ENCODE measurements around the gene ZNF710.
A peak's percentile ranks its signal among the peaks of the same experiment; 100 is the strongest.

The ZNF710 gene

DNA sequence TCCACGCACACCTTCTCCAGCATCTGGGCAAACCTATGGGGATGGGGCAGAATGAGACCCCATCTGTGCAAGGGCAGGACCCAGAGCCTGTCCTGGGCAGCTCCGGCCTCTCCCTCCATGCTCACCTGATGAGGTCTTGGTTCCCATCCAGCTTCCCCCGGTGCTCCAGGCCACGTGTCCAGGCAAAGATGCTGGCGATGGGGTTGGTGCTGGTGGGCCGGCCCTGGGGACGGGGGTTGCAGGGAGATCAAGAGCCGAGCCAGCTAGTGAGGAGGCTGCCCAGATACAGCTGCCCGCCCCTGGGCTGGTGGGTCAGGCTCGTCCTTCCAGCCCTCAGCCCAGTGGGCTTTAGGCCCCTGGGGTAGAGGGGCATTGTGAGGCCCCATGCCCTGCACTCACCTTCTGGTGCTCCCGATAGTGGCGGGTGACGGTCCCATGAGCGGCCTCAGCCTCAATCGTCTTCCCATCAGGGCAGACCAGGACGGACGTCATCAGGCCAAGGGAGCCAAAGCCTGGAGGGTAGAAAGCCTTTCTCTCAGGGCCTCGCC, 83.8 kb downstream of the ZNF710 start:
- Histone ChIP-seq H4K20me1 (ENCODE audit: control insufficient read depth, insufficient read depth, low read depth, low read length) (no peaks in the 10 kb centered on the region), H3K36me3 (ENCODE audit: control insufficient read depth, low read length) (peaks cover 85% of the 10 kb centered on the region), H3K79me2 (ENCODE audit: control insufficient read depth, low read length) (no peaks in the 10 kb centered on the region; the same call in none of the 2 replicates), H3K9me3 (ENCODE audit: control insufficient read depth, insufficient read depth, low read length) (no peaks in the 10 kb centered on the region), H3K4me1 (ENCODE audit: control insufficient read depth, low read length) (peaks cover 50% of the 10 kb centered on the region), H3K27ac (ENCODE audit: low read depth, low read length) (peak overlapping the region; percentile 95), H3K27me3 (ENCODE audit: control insufficient read depth, low read length) (no peaks in the 10 kb centered on the region), H3F3A (ENCODE audit: control insufficient read depth, insufficient read depth) (peaks cover 14% of the 10 kb centered on the region), H3K9me2 (replicated peaks; ENCODE audit: control insufficient read depth, low read length) (no peaks in the 10 kb centered on the region), H3K4me3 (ENCODE audit: low read length) (peak overlapping the region; percentile 60), H3K4me2 (ENCODE audit: low read length) (peak overlapping the region; percentile 90)
- TF ChIP-seq EZH2phosphoT487 (IDR thresholded peaks at IDR 0.05; ENCODE audit: borderline replicate concordance, low read length): no peak
- TF ChIP-seq, protein P1, sequence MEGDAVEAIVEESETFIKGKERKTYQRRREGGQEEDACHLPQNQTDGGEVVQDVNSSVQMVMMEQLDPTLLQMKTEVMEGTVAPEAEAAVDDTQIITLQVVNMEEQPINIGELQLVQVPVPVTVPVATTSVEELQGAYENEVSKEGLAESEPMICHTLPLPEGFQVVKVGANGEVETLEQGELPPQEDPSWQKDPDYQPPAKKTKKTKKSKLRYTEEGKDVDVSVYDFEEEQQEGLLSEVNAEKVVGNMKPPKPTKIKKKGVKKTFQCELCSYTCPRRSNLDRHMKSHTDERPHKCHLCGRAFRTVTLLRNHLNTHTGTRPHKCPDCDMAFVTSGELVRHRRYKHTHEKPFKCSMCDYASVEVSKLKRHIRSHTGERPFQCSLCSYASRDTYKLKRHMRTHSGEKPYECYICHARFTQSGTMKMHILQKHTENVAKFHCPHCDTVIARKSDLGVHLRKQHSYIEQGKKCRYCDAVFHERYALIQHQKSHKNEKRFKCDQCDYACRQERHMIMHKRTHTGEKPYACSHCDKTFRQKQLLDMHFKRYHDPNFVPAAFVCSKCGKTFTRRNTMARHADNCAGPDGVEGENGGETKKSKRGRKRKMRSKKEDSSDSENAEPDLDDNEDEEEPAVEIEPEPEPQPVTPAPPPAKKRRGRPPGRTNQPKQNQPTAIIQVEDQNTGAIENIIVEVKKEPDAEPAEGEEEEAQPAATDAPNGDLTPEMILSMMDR (IDR thresholded peaks at IDR 0.05; ENCODE audit: low read depth, low read length, poor library complexity, severe bottlenecking): no peak

DNA sequence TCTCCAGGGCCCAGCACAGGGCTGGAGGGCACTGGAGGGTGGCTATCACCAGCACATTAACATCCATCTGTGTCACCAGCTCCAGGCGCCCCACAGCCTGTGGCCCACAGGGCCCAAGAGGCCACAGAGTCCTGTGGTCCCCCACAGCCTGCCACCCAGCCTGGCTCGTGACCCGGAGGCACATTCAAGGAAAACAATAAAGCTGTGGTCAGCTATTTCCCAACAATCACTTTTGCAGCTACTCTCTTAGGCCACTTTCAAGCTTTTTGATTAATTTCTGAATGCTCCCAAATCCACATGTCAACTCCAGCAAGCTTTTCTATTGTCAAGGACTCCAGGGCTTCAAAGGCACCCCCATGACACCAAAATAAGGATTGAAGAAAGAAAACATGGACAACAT, 84.4 kb downstream of the ZNF710 start:
- Histone ChIP-seq H3K4me3 (ENCODE audit: low read length) (no peak overlapping the region), H4K20me1 (ENCODE audit: control insufficient read depth, insufficient read depth, low read depth, low read length) (no peaks in the 10 kb centered on the region), H3F3A (ENCODE audit: control insufficient read depth, insufficient read depth) (peaks cover 14% of the 10 kb centered on the region), H3K27ac (ENCODE audit: low read depth, low read length) (peak overlapping the region; percentile 95), H3K4me1 (ENCODE audit: control insufficient read depth, low read length) (peaks cover 50% of the 10 kb centered on the region), H3K9me2 (replicated peaks; ENCODE audit: control insufficient read depth, low read length) (no peaks in the 10 kb centered on the region), H3K79me2 (ENCODE audit: control insufficient read depth, low read length) (no peaks in the 10 kb centered on the region; the same call in none of the 2 replicates), H3K36me3 (ENCODE audit: control insufficient read depth, low read length) (peaks cover 85% of the 10 kb centered on the region), H3K4me2 (ENCODE audit: low read length) (peak overlapping the region; percentile 90), H3K27me3 (ENCODE audit: control insufficient read depth, low read length) (no peaks in the 10 kb centered on the region), H3K9me3 (ENCODE audit: control insufficient read depth, insufficient read depth, low read length) (no peaks in the 10 kb centered on the region)
- no peak for TF ChIP-seq EZH2phosphoT487 (IDR thresholded peaks at IDR 0.05; ENCODE audit: borderline replicate concordance, low read length)
- TF ChIP-seq, protein P1 (IDR thresholded peaks at IDR 0.05; ENCODE audit: low read depth, low read length, poor library complexity, severe bottlenecking): no peak

DNA sequence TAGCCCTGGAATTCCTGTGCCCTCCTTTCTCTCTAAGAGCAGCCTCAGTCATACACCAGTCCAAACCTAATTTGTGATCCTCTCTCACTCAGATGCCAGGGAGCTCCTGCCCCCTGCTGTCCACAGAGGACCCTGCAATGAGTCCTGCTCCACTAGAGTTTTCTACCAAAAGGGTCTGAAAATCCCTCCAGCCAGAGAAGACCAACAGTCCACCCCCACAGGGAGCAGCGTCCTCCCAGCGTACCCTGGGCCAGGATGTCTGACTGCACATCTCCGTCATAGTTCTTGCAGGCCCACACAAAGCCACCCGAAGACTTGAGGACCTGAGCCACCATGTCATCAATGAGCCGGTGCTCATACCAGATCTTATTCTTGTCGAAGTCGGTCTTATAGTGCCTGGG, 85.7 kb downstream of the ZNF710 start:
- H3K4me3 ChIP-seq (ENCODE audit: low read length): no peak overlapping the region

More for the DNA sequence above, 85.7 kb downstream of the ZNF710 start:
- Histone ChIP-seq H4K20me1 (ENCODE audit: control insufficient read depth, insufficient read depth, low read depth, low read length) (no peaks in the 10 kb centered on the region), H3K4me1 (ENCODE audit: control insufficient read depth, low read length) (peaks cover 50% of the 10 kb centered on the region), H3K79me2 (ENCODE audit: control insufficient read depth, low read length) (peaks cover 10% of the 10 kb centered on the region), H3K27ac (ENCODE audit: low read depth, low read length) (0 out of 2 replicates have a peak overlapping the region, but pooled peaks have one; percentile 11), H3K9me3 (ENCODE audit: control insufficient read depth, insufficient read depth, low read length) (no peaks in the 10 kb centered on the region), H3K27me3 (ENCODE audit: control insufficient read depth, low read length) (no peaks in the 10 kb centered on the region), H3K36me3 (ENCODE audit: control insufficient read depth, low read length) (peaks cover 84% of the 10 kb centered on the region), H3F3A (ENCODE audit: control insufficient read depth, insufficient read depth) (peaks cover 14% of the 10 kb centered on the region), H3K4me2 (ENCODE audit: low read length) (no peak overlapping the region), H3K9me2 (replicated peaks; ENCODE audit: control insufficient read depth, low read length) (no peaks in the 10 kb centered on the region)
- TF ChIP-seq, protein P1 (IDR thresholded peaks at IDR 0.05; ENCODE audit: low read depth, low read length, poor library complexity, severe bottlenecking): peak; percentile 89
- TF ChIP-seq EZH2phosphoT487 (IDR thresholded peaks at IDR 0.05; ENCODE audit: borderline replicate concordance, low read length): no peak
